HG03025 (cell line): ENCODE results near the gene HAUS7.

Experiments used
- ATAC-seq: cut with Tn5 transposase; IDR thresholded peaks from one replicate; pipeline ENCODE4 v1.9.1; 2021; ENCODE audit warnings: mild to moderate bottlenecking, moderate library complexity; ENCODE audit not compliant: unreplicated experiment, low FRiP score

The HAUS7 gene

GRCh38 chrX:153443476-153444332 lies 26.7 kb downstream of the HAUS7 start:
- ATAC-seq, result no peak

DNA sequence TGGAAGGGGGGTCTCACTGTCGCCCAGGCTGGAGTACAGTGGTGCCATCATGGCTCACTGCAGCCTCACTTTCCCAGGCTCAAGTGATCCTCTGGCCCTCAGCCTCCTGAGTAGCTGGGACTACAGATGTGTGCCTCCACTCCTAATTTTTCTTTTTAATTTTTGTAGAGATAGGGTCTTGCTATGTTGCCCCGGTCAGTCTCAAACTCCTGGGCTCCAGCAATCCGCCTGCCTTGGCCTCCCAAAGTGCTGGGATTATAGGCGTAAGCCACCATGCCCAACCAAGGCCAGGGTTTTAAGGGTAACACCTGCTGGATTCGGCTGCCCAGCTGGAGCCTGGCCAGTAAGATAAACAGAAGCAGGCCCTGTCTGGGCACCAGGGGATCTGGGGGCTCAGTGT lies 27.9 kb downstream of the HAUS7 start:
- no peak for ATAC-seq

- no peak for ATAC-seq
Measured at GRCh38 chrX:153441981-153442380, 28.4 kb downstream of the HAUS7 start.

- no peak for ATAC-seq
Measured at GRCh38 chrX:153441296-153441695, 29.1 kb downstream of the HAUS7 start.

DNA sequence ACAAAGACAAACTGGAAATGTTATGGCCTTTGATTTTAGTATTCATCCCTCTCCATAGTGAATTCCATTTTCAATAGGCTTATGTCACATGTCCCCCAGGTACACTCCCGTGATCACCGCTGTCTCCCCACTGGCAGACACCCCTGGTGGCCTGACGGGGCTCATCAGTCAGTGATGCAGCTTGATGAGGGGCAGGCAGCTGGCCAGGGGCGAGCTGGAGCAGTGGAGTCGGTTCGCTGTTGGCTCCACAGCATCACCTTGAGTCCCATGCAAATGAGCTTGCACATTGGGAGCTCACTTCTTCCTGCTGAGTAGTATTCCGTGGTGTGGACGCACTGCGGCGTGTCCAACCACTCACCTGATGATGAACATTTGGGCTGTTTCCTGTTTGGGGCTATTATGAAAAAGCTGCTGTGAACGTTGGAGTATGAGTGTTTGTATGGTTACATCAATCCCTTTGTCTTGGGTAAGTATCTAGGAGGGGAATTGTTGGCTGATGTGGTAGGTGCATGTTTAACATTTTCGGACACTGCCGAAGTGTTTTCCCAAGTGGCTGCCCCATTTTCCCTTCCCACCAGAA lies 29.7 kb downstream of the HAUS7 start:
- no peak for ATAC-seq

GRCh38 chrX:153439977-153440376 lies 30.4 kb downstream of the HAUS7 start:
- ATAC-seq, result no peak

DNA sequence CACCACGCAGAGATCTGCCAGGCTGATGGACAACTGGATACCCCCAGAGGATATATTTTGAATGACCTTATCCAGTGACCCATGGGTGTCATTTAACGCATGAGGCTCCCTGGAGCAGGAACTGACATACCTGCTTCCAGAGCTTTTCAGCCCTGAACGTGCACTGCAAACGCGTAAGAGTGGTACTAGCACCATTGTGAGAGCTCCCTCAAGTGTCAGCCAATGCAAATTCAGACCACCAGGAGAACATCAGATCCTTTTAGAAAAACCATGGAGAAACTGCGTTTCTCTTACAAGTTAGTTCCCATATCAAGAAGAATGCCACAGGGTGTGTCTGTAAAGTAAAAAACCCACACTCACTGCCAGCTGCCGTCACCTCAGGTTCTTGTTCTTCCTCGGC lies 31.8 kb downstream of the HAUS7 start:
- no peak for ATAC-seq

- ATAC-seq, result no peak
Measured at GRCh38 chrX:153435845-153436244, 34.5 kb downstream of the HAUS7 start.

- ATAC-seq, result no peak
Measured at GRCh38 chrX:153434801-153435200, 35.6 kb downstream of the HAUS7 start.

DNA sequence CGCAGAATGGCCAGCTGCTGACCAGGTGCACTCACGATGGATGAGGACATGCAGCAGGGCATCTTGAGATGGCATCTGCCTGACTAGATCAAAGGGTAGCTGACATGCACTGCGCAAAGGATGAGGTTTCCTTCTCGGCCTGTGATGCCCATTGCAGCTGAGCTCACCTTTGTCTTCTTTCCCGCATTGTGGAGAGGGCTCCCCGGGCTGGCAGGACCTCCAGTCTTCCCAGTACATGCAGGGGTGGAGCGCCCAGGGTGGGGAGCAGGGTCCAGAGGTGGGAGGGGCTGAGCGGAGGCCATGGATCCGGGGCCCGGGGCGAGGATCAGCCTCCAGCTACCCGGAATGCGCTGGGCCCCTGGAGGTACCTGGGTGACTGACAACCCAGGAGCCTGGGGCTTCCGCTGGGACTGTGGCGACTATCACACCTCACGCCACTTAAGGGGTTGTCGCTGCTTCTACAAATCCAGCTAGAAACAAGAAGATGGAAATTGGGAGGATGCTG lies 36.5 kb downstream of the HAUS7 start:
- no peak for ATAC-seq

DNA sequence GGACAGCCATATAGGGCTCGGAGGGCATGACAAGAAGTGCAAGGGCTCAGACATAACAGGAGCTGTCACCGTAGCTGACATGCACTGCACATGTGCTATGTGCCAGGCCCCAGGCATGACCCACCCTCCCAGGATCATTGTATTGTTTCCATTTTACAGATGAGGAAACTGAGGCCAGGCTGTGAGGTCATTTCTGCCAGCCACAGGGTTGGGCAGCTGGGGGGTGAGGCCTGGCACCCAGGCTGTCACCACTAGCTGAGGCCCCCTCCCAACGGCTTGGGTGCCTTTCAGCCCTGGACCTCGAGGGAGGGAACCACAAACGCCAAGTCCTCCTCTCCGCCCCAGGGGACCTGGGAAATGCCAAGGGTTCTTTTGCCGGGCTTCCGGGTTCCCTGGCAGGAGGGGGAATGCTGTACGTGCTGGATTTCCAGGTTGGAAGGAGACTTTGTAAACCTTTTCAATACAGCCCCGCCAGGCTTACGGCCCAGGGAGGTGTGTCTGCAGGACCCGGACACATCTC lies 37.2 kb downstream of the HAUS7 start:
- ATAC-seq, result no peak

DNA sequence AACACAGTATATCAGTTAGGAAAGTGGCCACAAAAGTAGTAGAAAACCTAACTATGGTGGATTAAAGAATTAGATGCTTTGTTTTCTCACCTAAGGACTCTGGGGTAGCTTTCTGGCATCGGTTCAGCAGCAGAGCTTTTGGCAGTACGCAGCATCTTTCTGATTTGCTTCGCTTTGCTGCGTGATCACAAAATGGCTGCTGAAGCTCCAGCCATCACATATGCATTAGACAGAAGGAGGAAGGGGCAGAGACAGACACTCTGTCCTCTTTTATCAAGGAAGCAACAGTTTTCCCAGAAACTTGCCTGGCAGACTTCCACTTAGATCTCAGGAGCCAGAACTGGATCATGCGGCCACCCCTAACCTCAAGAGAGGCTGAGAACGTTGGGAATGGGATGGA lies 39.6 kb downstream of the HAUS7 start:
- no peak for ATAC-seq

DNA sequence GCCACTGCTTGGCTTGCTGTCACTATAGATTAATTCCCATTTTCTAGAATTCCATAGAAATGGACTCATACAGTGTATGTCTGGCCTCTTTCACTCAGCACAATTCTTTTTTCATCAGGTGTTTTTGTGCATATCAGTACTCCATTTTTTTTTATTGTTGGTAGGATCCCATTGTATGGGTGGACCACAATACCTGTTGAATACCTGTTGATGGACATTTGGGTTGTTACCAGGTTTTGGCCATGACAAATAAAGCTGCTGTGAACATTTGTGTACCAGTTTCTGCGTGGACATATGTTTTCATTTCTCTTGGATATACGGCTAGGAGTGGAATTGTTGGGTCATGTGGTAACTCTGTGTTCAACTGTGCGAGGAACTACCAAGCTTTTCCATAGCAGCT lies 44.2 kb downstream of the HAUS7 start:
- ATAC-seq, result no peak

GRCh38 chrX:153423652-153424051 lies 46.7 kb downstream of the HAUS7 start:
- ATAC-seq, result no peak

- ATAC-seq, result no peak
Measured at GRCh38 chrX:153421856-153422255, 48.5 kb downstream of the HAUS7 start.

DNA sequence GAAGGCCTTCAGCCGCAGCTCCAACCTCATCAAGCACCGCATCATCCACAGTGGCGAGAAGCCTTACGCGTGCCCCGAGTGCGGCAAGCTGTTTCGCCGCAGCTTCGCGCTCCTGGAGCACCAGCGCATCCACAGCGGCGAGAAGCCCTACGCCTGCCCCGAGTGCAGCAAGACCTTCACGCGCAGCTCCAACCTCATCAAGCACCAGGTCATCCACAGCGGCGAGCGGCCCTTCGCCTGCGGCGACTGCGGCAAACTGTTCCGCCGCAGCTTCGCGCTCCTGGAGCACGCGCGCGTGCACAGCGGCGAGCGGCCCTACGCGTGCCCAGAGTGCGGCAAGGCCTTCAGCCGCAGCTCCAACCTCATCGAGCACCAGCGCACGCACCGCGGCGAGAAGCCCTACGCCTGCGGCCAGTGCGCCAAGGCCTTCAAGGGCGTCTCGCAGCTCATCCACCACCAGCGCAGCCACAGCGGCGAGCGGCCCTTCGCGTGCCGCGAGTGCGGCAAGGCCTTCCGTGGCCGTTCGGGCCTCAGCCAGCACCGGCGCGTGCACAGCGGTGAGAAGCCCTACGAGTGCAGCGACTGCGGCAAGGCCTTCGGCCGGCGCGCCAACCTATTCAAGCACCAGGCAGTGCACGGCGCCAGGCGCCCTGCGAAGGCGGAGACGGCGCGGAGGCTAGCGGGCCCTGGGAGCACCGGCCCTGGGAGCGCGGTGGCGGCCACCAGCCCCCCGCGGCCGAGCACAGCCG lies 49.4 kb downstream of the HAUS7 start:
- ATAC-seq, result no peak

- no peak for ATAC-seq
Measured at GRCh38 chrX:153417637-153418036, 52.7 kb downstream of the HAUS7 start.

GRCh38 chrX:153416781-153417450 lies 53.5 kb downstream of the HAUS7 start:
- no peak for ATAC-seq

GRCh38 chrX:153414856-153415510 lies 55.4 kb downstream of the HAUS7 start:
- ATAC-seq, result no peak

DNA sequence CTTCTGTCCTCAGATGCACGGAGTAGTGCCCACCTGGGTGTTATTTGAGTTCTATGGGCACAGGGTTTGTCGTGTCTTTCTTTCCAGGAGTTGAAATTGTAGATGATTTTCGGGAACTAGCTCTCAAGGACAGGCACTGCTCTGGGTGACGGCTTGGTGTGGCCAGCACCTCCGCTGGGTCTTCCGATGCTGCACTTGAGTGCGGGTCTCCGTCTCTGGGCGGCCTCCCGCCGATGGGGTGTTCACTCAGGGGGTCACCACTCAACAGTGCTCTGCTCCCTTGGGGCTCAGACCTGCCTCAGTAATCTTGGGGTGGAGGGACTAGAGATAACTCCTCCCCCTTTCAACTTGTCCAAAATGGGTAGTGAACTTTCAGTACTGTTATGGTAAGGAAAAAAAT lies 56.6 kb downstream of the HAUS7 start:
- no peak for ATAC-seq
